A549 treated with AZD9567 at 1 μM for 4 hours (cell line): ENCODE data around the gene KLHL21. TPM values are rescaled to one million over a fixed set of nuclear protein-coding genes. Genes with fewer than 3 reads are reported as not detected.

Experiments used
- total RNA-seq: library from RNA; stranded (reverse); fragments of 200-300 nt; extraction: Qiagen RNA extraction; gene quantifications from 5 replicates; pipeline ENCODE4 v1.2.3, GENCODE V29; 2022; ENCODE audit not compliant: insufficient read depth

The KLHL21 gene
- total RNA-seq = 18.9 to 28.2 TPM (median 21.7 TPM) in 5 replicates

GRCh38 chr1:6602669-6603237 is at the start of gene KLHL21:
Gene KLHL21, minus strand, starts transcription at chr1:6602869. Its CDS starts 52 bp downstream, at chr1:6602817.

GRCh38 chr1:6624710-6625583 is 22.3 kb upstream of the KLHL21 start, which contains the start of gene THAP3:
Gene THAP3, plus strand, starts transcription at chr1:6624868. Its CDS starts 351 bp downstream, at chr1:6625219.

GRCh38 chr1:6613361-6614018 is 10.8 kb upstream of the KLHL21 start, which contains the start of gene PHF13:
Gene PHF13, plus strand, starts transcription at chr1:6613731. Its CDS starts 336 bp downstream, at chr1:6614067.

GRCh38 chr1:6579374-6580118 is 23.1 kb downstream of the KLHL21 start, which contains the start of gene ZBTB48:
Gene ZBTB48, plus strand, starts transcription at chr1:6579994. Its CDS starts 616 bp downstream, at chr1:6580610.

GRCh38 chr1:6554907-6555778 is 47.5 kb downstream of the KLHL21 start, which contains the start of gene TAS1R1:
Gene TAS1R1, plus strand, starts transcription at chr1:6555307. Its CDS starts 67 bp downstream, at chr1:6555374.

GRCh38 chr1:6554031-6554906 is 48.4 kb downstream of the KLHL21 start, which contains the start of gene NOL9:
Gene NOL9, minus strand, starts transcription at chr1:6554513. Its CDS starts 11 bp downstream, at chr1:6554502.

Other genes with a start within 250 kb of the KLHL21 start
- 79.6 to 101 TPM (median 90.4 TPM) in 5 replicates for gene ACOT7, start 209.1 kb downstream of the KLHL21 start, total RNA-seq
- 4.4 to 6.3 TPM (median 4.8 TPM) in 5 replicates for gene HES2, start 182.9 kb downstream of the KLHL21 start, total RNA-seq
- 0.36 to 0.90 TPM (median 0.73 TPM) in 4 of 5 replicates, not detected in the other for gene ESPN, start 178.1 kb downstream of the KLHL21 start, total RNA-seq
- gene TNFRSF25, start 136.7 kb downstream of the KLHL21 start, total RNA-seq = 2.7 to 3.3 TPM (median 3.1 TPM) in 5 replicates
- gene PLEKHG5, start 111.2 kb downstream of the KLHL21 start, total RNA-seq = 1.3 to 3.7 TPM (median 3.0 TPM) in 5 replicates
- 3.9 to 8.0 TPM (median 4.6 TPM) in 5 replicates for gene NOL9, start 48.4 kb downstream of the KLHL21 start, total RNA-seq
- gene TAS1R1, start 47.6 kb downstream of the KLHL21 start, total RNA-seq = 0.02 TPM in 1 of 5 replicates, not detected in the others
- gene ZBTB48, start 22.9 kb downstream of the KLHL21 start, total RNA-seq = 16.0 to 20.7 TPM (median 18.8 TPM) in 5 replicates
- gene PHF13, start 10.9 kb upstream of the KLHL21 start, total RNA-seq = 7.4 to 10.6 TPM (median 9.1 TPM) in 5 replicates
- gene THAP3, start 22.0 kb upstream of the KLHL21 start, total RNA-seq = 17.1 to 20.6 TPM (median 19.0 TPM) in 5 replicates
- 30.5 to 83.5 TPM (median 32.3 TPM) in 5 replicates for gene DNAJC11, start 98.9 kb upstream of the KLHL21 start, total RNA-seq
- gene CAMTA1, start 182.6 kb upstream of the KLHL21 start, total RNA-seq = 42.6 to 68.9 TPM (median 63.6 TPM) in 5 replicates